ENCODE results near the gene TSPAN2.

The TSPAN2 gene

DNA sequence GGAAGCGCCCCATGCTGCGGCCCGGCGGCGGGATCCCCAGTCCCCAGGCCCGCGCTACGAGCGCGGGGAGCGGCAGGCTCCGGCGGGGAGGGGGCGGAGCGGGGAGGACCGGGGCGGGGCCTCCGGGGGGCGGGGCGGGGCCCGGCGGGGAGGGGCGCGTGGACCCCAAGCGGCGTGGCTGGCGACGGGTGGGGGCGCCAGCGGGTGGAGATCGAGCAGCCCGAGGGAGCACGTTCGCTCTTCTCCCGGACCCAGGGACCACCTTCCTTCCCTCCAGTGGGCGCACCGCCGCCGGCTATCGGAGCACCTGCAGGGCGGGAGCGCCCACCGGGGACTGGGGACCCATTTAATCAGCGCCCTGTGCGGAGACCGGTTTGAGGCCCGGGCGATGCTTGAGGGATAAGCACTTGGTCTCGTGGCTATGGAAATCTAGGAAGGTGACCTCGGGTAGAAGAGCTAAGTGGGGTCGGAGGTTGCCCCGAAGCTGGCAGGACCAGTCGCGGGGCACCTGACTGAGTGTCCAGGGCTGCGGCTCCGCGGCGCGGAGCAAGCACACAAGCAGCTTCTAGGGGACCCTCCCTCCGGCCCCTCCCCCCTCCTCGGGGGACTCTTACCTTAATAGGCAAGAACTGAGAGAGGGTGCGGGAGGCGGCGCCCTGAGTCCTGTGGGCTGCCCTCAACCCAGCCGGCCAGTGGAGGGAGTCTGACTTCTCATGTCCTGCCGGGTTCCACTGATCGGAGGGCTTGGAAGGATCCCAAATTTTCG is at the start of gene TSPAN2:
TSPAN2 (minus strand) TSS at position 84 of the 766 bp plus-strand sequence; CDS start at position 13, 71 bp downstream.
- peak; percentile 73 for DNase-seq

- peak; percentile 49 for DNase-seq
Observed at GRCh38 chr1:115138973-115139372, 49.7 kb upstream of the TSPAN2 start.

DNA sequence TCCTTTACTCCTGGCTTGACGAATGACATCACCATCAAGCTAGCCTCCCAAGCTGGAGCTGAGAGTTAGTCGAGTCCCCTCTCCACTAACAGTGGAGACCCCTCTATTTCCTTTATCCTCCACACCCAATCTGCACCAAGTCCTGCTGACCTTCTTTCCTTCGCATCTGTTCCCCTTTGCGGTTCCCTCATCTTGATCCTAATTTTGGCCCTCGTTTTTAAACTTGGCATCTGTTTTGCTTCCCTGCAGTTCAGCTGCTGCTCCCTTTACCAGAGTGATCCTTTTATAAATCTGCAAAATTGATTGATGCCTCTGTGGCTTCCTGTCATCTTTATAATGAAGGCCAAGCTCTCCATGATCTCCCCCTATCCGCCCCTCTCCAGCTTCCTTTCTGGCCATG is 49.0 kb upstream of the TSPAN2 start:
- no peak for DNase-seq

GRCh38 chr1:115137191-115137590 is 47.9 kb upstream of the TSPAN2 start:
- DNase-seq: no peak

DNA sequence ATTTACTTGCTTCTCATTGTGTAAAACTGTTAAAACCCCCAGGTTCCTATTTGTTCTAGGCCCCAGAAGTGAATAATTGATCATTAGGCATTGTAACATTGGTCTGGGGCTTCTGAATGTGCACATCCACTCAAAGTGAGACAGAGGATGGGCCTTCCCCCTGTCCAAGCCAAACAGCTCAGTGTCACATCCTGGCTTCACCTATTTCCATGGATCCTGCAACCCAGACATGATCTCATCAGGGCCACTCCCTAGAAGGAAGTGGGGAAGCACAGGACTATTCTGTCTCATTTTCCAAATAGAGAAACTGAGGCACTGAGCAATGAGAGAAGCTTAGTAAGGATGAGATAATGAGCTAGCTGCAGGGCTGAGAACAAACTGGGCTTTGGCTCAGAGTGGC is 47.4 kb upstream of the TSPAN2 start:
- DNase-seq: no peak

- no peak for DNase-seq
Observed at GRCh38 chr1:115136106-115136505, 46.8 kb upstream of the TSPAN2 start.

- DNase-seq: no peak
Observed at GRCh38 chr1:115135681-115136080, 46.4 kb upstream of the TSPAN2 start.

DNA sequence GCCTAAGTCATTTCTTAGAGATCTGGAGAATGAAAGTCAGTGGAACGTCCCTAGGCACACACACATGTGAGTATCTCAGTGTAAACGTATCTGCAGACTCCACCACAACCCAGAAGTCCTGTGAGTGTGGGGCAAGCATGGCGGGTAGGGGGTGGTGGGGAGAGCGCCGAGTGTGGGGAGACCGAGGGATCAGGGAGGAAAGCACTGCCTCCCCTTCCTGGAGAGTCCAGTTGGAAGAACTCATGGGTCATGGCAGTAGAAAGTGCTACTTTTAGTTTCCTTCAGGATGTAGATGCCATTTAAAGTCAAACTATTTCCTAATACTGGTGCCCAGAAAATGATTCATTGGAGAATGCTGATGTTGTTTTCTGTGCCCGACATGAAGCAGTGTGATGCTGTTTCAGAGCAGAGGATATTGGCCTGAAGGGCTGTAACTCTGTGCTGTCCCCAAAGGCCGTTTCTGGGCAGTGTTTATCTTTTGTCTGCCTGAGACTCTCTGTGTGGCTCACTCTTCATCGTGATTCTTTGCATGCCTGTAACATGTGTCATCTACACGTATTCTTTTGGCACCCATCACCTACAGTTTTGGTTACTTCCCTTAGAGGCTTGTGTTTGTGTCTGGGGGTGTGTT is 45.7 kb upstream of the TSPAN2 start:
- DNase-seq: no peak

GRCh38 chr1:115134231-115134630 is 44.9 kb upstream of the TSPAN2 start:
- no peak for DNase-seq

DNA sequence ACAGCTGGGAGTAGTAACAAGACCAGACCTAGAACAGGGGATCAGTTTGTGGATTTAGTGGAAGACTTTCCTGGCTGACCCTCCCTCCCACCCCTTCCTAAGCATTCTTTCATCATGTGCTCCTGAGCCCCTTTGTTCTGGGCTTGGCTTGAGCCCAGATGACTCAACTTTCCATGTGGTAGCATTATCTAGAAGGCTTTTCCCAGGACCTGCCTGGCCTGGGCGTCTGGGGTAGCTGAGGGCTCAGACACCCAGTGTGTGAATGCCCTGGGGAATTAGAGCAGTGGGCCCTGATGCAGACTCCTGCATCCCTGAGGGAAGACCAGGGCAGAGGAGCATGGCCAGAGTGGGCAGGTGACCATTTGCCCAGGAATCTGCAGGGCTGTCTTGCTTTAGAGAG is 44.1 kb upstream of the TSPAN2 start:
- no peak for DNase-seq

DNA sequence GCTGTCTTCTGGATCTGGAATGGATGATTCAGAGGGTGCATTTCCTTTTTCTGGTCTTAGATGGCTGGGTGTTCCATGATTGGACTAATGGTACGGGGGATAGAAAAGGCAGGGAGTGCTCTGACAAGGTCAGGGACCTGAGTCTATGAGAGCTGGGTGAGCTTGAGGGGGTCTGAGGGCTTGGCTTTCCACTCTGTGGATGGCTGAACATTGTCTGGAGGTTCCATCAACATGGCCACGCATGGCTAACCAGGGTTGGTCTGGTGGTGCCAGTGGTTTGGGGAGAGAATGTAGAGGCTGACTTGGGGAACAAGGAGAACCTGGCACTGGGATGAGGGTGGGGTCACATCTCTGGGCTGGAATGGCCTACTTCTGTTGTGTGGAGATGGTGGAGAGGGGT is 41.5 kb upstream of the TSPAN2 start:
- DNase-seq: no peak

- no peak for DNase-seq
Observed at GRCh38 chr1:115129071-115129640, 39.9 kb upstream of the TSPAN2 start.

GRCh38 chr1:115127539-115127938 is 38.2 kb upstream of the TSPAN2 start:
- DNase-seq: no peak

- DNase-seq: no peak
Observed at GRCh38 chr1:115126516-115126915, 37.2 kb upstream of the TSPAN2 start.

DNA sequence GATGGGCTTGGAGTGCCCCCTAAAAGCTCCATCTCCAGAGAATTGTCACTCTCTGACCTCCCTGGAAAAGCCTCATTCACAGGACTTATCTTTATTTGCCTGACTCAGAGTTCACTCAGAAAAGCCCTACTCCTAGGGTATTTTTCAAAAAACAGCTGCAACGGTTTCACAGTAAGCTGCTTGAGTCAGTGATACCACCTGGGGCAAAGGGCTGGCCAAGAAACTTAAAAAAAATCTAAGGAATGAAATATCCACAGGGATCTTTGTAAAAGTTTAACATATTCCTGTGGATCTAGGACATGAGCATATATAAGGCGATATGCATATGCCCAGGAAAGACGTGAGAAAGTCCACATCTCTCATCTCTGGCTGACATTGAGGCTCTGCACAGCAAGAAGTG is 33.8 kb upstream of the TSPAN2 start:
- DNase-seq: no peak

- no peak for DNase-seq
Observed at GRCh38 chr1:115121793-115122192, 32.5 kb upstream of the TSPAN2 start.

DNA sequence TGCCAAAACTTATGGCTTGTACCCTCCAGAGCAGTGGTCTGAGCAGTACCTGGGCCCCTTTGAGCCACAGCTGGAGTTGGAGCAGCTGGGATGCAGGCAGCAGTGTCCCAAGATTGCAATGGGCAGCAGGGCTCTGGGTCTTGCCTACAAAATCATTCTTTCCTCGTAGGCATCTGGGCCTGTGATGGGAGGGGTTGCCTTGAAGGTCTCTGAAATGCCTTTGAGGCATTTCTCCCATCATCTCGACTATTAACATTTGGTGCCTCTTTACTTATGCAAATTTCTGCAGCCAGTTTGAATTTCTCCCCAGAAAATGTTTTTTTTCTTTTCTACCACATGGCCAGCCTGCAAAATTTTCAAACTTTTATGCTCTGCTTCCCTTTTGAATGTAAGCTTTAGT is 31.0 kb upstream of the TSPAN2 start:
- DNase-seq: no peak

GRCh38 chr1:115118611-115119010 is 29.3 kb upstream of the TSPAN2 start:
- DNase-seq: no peak

GRCh38 chr1:115118086-115118485 is 28.8 kb upstream of the TSPAN2 start:
- no peak for DNase-seq

DNA sequence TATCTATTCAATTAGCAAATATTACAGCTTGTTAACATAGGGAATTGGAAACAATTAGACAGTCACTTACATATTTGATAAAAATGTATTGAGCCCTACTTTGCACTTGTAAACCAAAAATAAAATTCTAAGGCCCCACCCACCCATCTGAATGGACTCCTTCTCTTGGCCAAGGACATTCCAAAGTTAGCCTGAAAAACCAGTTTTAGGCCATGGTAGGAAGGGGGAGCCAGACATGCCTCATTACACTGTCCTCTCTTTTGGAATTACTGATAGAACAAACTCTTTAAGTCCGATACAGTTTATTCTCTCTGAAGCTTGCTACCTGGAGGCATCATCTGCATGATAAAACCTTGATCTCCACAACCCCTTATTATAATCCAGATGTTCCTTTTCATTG is 28.0 kb upstream of the TSPAN2 start:
- DNase-seq: no peak

DNA sequence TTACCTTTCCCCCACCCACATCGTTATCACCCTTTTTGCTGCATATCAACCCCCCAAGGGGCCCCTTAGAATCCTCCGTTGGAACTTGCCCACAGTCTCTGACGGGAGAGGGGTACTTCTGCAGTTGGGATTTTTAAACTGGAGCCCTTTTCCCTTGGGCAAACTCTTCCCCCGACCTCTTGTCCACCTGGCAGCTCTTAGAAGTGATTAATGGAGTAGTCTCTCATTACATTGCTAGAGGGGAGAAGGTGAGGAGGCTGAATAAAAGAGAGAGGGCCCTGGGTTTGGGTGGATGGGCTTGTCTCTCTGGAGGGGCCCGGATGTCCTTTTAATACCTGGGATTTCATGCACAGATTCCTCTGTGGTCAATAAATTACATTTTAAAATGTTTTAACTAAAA is 27.2 kb upstream of the TSPAN2 start:
- no peak for DNase-seq

DNA sequence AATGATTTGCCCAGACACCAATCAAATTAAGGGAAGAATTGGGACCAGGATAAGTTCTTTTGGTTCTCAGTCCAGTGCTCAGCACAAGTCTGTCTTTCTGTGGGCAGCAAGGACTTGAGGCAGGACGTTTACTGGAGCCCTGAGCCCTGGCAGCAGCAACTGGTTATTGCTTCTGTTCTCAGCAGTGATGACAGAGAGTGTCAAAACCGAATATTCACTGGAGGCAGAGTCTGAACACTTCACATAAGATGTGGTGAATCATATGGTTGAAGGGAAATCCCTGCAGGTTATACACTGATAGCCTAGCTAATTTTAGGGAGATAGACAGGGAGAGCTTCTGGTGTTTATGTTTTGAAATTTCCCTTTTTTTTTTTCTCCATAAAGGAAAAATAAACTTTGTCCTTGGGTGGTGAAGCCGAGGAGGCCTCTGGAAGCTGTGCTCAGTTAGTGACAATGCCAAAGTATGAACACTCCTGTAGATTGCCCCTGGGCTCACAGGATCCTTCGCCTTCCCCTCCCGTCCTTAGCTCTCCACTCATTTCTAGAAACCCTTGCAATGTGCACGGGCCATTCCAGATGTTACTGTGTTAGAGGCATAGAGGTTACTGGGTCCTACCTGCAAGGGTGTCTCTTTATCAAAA is 26.3 kb upstream of the TSPAN2 start:
- no peak for DNase-seq

GRCh38 chr1:115114308-115114707 is 25.0 kb upstream of the TSPAN2 start:
- no peak for DNase-seq

DNA sequence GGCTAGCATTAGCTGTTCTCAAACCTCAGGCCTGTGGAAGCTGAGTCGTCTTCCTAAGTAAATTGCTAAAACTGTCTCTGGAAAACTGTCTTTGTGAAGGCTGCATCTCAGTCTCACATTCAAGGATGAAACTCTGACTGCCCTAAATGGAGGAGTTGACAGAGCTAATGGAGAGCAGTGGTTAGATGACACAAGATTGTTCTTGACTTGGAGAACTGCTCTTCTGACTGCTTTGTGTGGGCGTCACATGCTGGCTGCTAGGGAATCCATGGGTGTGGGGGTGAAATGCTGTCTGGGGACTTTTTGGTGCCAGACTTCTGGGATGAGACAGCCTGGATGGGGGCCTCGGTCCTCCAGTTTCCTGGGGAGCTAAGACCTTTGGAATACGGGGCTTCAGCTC is 24.5 kb upstream of the TSPAN2 start:
- no peak for DNase-seq

All from CD4-positive, alpha-beta T cell treated with Interleukin-21 for 1 hour (primary cell).